ENCODE results near the gene NINJ2. TPM values are rescaled to one million over a fixed set of nuclear protein-coding genes. Genes with fewer than 3 reads are reported as not detected.
A peak's percentile ranks its signal among the peaks of the same experiment; 100 is the strongest.
"Not testable (repeated sequence)": the region's sequence is repeated elsewhere in the genome, so short reads cannot be mapped to it uniquely, and the experiment has no call there.

Gene NINJ2
- total RNA-seq, 4 donors from 2014 or later, result 3.8 to 8.3 (median 5.2) TPM; not detected in 1

GRCh38 chr12:636632-637031 is 26.6 kb downstream of the NINJ2 start:
- no peak for DNase-seq

GRCh38 chr12:633731-634130 is 29.5 kb downstream of the NINJ2 start:
- H3K36me3 ChIP-seq, result no peaks in the 10 kb centered on the region
- H3K27ac ChIP-seq, result no peak overlapping the region
- TF ChIP-seq, protein P1, sequence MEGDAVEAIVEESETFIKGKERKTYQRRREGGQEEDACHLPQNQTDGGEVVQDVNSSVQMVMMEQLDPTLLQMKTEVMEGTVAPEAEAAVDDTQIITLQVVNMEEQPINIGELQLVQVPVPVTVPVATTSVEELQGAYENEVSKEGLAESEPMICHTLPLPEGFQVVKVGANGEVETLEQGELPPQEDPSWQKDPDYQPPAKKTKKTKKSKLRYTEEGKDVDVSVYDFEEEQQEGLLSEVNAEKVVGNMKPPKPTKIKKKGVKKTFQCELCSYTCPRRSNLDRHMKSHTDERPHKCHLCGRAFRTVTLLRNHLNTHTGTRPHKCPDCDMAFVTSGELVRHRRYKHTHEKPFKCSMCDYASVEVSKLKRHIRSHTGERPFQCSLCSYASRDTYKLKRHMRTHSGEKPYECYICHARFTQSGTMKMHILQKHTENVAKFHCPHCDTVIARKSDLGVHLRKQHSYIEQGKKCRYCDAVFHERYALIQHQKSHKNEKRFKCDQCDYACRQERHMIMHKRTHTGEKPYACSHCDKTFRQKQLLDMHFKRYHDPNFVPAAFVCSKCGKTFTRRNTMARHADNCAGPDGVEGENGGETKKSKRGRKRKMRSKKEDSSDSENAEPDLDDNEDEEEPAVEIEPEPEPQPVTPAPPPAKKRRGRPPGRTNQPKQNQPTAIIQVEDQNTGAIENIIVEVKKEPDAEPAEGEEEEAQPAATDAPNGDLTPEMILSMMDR (IDR thresholded peaks at IDR 0.05), result no peak
- TF ChIP-seq POLR2A (IDR thresholded peaks at IDR 0.05), result no peak
- H3K27me3 ChIP-seq, result no peaks in the 10 kb centered on the region
- no peak overlapping the region for H3K4me3 ChIP-seq
- DNase-seq, result no peak
- H3K4me1 ChIP-seq, result peaks cover 0 to 10% (median 0%) of the 10 kb centered on the region in 4 donors
- H3K9me3 ChIP-seq, result no peaks in the 10 kb centered on the region

More at GRCh38 chr12:636632-637031, 26.6 kb downstream of the NINJ2 start:
- Histone ChIP-seq H3K27ac (peak overlapping the region in 1 of 4 donors; percentile 19), H3K27me3 (no peaks in the 10 kb centered on the region), H3K4me3 (no peak overlapping the region), H3K9me3 (no peaks in the 10 kb centered on the region), H3K36me3 (no peaks in the 10 kb centered on the region), H3K4me1 (peaks cover 0 to 10% (median 0%) of the 10 kb centered on the region in 4 donors)
- TF ChIP-seq, protein P1 (IDR thresholded peaks at IDR 0.05), result no peak
- no peak for TF ChIP-seq POLR2A (IDR thresholded peaks at IDR 0.05)

- no peaks in the 10 kb centered on the region for H3K27me3 ChIP-seq
- DNase-seq, result no peak
- TF ChIP-seq, protein P1 (IDR thresholded peaks at IDR 0.05), result no peak
- TF ChIP-seq POLR2A (IDR thresholded peaks at IDR 0.05), result no peak
These were observed 31.0 kb downstream of the NINJ2 start for GRCh38 chr12:632102-632696.

DNA sequence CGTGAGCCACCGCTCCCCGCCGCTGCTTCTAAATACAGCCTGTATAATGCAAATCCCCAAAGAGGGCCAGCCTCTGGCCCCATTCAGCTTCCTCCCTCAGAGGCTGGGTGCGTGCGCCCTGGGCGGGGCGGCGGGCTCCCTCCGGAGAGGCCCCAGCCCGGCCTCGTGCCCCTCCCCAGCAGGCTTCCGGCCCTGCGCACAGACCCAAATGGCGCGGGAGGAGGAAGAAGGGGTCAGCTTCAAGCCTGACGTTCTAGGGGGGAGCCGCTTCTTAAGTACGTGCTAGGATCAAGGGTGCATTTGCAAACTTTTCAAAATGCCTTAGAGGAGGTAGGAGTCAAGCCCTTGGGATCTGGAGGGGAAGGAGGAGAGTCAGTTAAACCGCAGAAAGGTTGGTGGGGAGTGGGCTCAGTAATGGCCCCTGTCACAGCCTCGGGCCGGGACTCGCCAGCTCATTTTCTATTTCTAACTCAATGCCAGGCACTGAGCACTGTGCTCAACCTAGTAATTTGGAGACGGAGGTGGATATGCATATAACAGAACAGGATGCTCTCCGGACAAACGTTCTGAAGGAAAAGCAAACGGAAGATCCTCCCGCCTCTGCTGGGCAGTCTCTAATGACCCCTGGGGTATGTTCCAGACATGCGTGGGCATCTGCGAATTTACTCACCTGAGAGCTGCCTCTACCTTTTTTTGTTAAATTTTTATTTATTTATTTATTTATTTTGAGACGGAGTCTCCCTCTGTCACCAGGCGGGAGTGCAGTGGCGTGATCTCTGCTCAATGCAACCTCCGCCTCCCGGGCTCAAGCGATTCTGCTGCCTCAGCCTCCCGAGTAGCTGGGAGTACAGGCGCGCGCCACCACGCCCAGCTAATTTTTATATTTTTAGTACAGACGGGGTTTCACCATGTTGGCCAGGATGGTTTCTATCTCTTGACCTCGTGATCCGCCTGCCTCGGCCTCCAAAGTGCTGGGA is 32.3 kb downstream of the NINJ2 start:
- Histone ChIP-seq H3K4me1 (peaks cover 0 to 10% (median 0%) of the 10 kb centered on the region in 4 donors), H3K27ac (peak overlapping the region; percentile 64 to 82 (median 70)), H3K27me3 (no peaks in the 10 kb centered on the region), H3K4me3 (peak overlapping the region; percentile 34 to 53 (median 40)), H3K36me3 (no peaks in the 10 kb centered on the region), H3K9me3 (no peaks in the 10 kb centered on the region)
- DNase-seq, result peak; percentile 56 to 94 (median 81)
- peak in 1 of 2 donors; percentile 42 for TF ChIP-seq POLR2A (IDR thresholded peaks at IDR 0.05)
- TF ChIP-seq, protein P1 (IDR thresholded peaks at IDR 0.05), result no peak

More at GRCh38 chr12:632102-632696, 31.0 kb downstream of the NINJ2 start:
- H3K36me3 ChIP-seq, result no peaks in the 10 kb centered on the region
- H3K27ac ChIP-seq, result peak overlapping the region in 3 of 4 donors; percentile 58 to 71 (median 64)
- H3K4me3 ChIP-seq, result no peak overlapping the region
- no peaks in the 10 kb centered on the region for H3K9me3 ChIP-seq
- peaks cover 0 to 10% (median 0%) of the 10 kb centered on the region in 4 donors for H3K4me1 ChIP-seq

DNA sequence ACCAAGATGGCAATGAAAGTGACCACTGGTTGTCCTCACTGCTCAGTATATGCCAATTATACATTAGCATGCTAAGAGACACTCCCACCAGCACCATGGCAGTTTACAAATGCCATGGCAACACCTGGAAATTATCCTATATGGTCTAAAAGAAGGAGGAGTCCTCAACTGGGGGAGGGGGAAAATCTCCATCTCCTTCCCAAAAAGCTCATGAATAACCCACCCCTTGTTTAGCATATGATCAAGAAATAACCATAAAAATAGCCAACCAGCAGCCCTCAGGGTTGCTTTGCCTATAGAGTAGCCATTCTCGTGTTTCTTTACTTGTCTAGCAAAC is 34.5 kb downstream of the NINJ2 start:
- H3K4me1 ChIP-seq, H3K9me3 ChIP-seq, H3K4me3 ChIP-seq, H3K27ac ChIP-seq, H3K27me3 ChIP-seq, H3K36me3 ChIP-seq, DNase-seq: not testable (repeated sequence)
